Neural cell (in vitro differentiated cells): Measurements from ENCODE around the gene ALS2. TPM values are rescaled to one million over a fixed set of nuclear protein-coding genes. Genes with fewer than 3 reads are reported as not detected.

ENCODE experiments used
- H2AFZ ChIP-seq: fragments of 200-600, 300-800 bp; sonication (generic), shearing (Covaris generic); 2 replicates; pipeline ENCODE4 v1.6.0; 2014; ENCODE audit warnings: low read depth, mild to moderate bottlenecking, antibody characterized with exemption, low read length, moderate library complexity
- H3F3A ChIP-seq: fragments of 200-600 bp; shearing (Covaris generic); 2 replicates; pipeline ENCODE4 v1.6.1; 2016; ENCODE audit warnings: mild to moderate bottlenecking, moderate library complexity, mixed read lengths, antibody characterized with exemption, low read length; ENCODE audit not compliant: insufficient read depth, poor library complexity, severe bottlenecking
- H3K27ac ChIP-seq: fragments of 200-600, 300-800 bp; sonication (generic), shearing (Covaris generic); 2 replicates; pipeline ENCODE4 v1.5.1; 2014; ENCODE audit warnings: mild to moderate bottlenecking, low read length, moderate library complexity
- H3K27me3 ChIP-seq: fragments of 300-800, 200-600 bp; sonication (generic), shearing (Covaris generic); 2 replicates; pipeline ENCODE4 v1.6.0; 2014; ENCODE audit warnings: mild to moderate bottlenecking, low read depth, low read length, moderate library complexity; ENCODE audit not compliant: insufficient read depth
- H3K36me3 ChIP-seq: fragments of 300-800, 200-600 bp; sonication (generic), shearing (Covaris generic); 2 replicates; pipeline ENCODE4 v1.5.1; 2014; ENCODE audit warnings: mild to moderate bottlenecking, antibody characterized with exemption, low read length, moderate library complexity; ENCODE audit not compliant: insufficient read depth
- H3K4me2 ChIP-seq: fragments of 300-800, 200-600 bp; sonication (generic), shearing (Covaris generic); 2 replicates; pipeline ENCODE4 v1.6.0; 2014; ENCODE audit warnings: mild to moderate bottlenecking, low read length
- H3K4me3 ChIP-seq: fragments of 300-800, 200-600 bp; sonication (generic), shearing (Covaris generic); 2 replicates; pipeline ENCODE4 v1.5.1; 2014; ENCODE audit warnings: mild to moderate bottlenecking, low read length, moderate library complexity
- H3K79me2 ChIP-seq: fragments of 200-600 bp; shearing (Covaris generic); replicated peaks from 2 replicates; pipeline ENCODE4 v1.6.0; 2014; ENCODE audit warnings: mild to moderate bottlenecking, low read length, moderate library complexity; ENCODE audit not compliant: insufficient read depth
- H3K9ac ChIP-seq: fragments of 300-800, 200-600 bp; sonication (generic), shearing (Covaris generic); 2 replicates; pipeline ENCODE4 v1.6.1; 2016; ENCODE audit warnings: mild to moderate bottlenecking, low read length, mixed read lengths
- H3K9me2 ChIP-seq: fragments of 200-600 bp; shearing (Covaris generic); 2 replicates; pipeline ENCODE4 v1.6.1; 2016; ENCODE audit warnings: mild to moderate bottlenecking, low read length, mixed read lengths; ENCODE audit not compliant: insufficient read depth
- H3K9me3 ChIP-seq: fragments of 200-600, 300-800 bp; sonication (generic), shearing (Covaris generic); 2 replicates; pipeline ENCODE4 v1.6.1; 2016; ENCODE audit warnings: mild to moderate bottlenecking, mixed run types, low read length, moderate library complexity, mixed read lengths
- H4K20me1 ChIP-seq: fragments of 200-600 bp; shearing (Covaris generic); 2 replicates; pipeline ENCODE4 v1.6.1; 2016; ENCODE audit warnings: mild to moderate bottlenecking, mixed run types; ENCODE audit not compliant: insufficient read depth
- CTCF ChIP-seq: fragments of 450-650 bp; IDR thresholded peaks from 2 replicates; pipeline ENCODE4 v1.5.1; 2014; ENCODE audit warnings: antibody characterized with exemption, mild to moderate bottlenecking, moderate library complexity; ENCODE audit not compliant: poor library complexity, severe bottlenecking
- EP300 ChIP-seq: fragments of 450-650 bp; conservative IDR thresholded peaks from 2 replicates; pipeline ENCODE4 v1.6.1; 2014; ENCODE audit warnings: antibody characterized with exemption, mild to moderate bottlenecking, moderate library complexity; ENCODE audit not compliant: poor library complexity, severe bottlenecking
- EZH2 ChIP-seq: fragments of 200-600, 300-800 bp; shearing (Covaris generic), sonication (generic); IDR thresholded peaks from 2 replicates; pipeline ENCODE4 v1.6.1; 2014; ENCODE audit warnings: antibody characterized with exemption, low read length, borderline replicate concordance, mild to moderate bottlenecking; ENCODE audit not compliant: insufficient read depth, poor library complexity, severe bottlenecking
- MXI1 ChIP-seq: fragments of 450-650 bp; conservative IDR thresholded peaks from 2 replicates; pipeline ENCODE4 v1.6.1; 2014; ENCODE audit warnings: antibody characterized with exemption, mild to moderate bottlenecking; ENCODE audit not compliant: poor library complexity, severe bottlenecking
- POLR2AphosphoS5 ChIP-seq: IDR thresholded peaks from 2 replicates; pipeline ENCODE4 v1.6.1; 2012
- RAD21 ChIP-seq: fragments of 450-650 bp; conservative IDR thresholded peaks from 2 replicates; pipeline ENCODE4 v1.6.1; 2014; ENCODE audit warnings: antibody characterized with exemption, mild to moderate bottlenecking, moderate library complexity
- REST ChIP-seq: IDR thresholded peaks from 2 replicates; pipeline ENCODE4 v1.6.1; 2012; ENCODE audit warnings: borderline replicate concordance
- SMC3 ChIP-seq: fragments of 450-650 bp; conservative IDR thresholded peaks from 2 replicates; pipeline ENCODE4 v1.6.1; 2014; ENCODE audit warnings: antibody characterized with exemption, mild to moderate bottlenecking, moderate library complexity; ENCODE audit not compliant: poor library complexity
- TAF1 ChIP-seq: IDR thresholded peaks from 2 replicates; pipeline ENCODE4 v1.6.1; 2012; ENCODE audit warnings: low read depth
- polyA plus RNA-seq: library from polyadenylated mRNA; depleted of rRNA; stranded (reverse); fragments of >200 nt; gene quantifications from 2 replicates; pipeline ENCODE4 v1.2.3, GENCODE V29; 2014

The ALS2 gene
- polyA plus RNA-seq, 1 donor from 2014 or later = 26.3 TPM

DNA sequence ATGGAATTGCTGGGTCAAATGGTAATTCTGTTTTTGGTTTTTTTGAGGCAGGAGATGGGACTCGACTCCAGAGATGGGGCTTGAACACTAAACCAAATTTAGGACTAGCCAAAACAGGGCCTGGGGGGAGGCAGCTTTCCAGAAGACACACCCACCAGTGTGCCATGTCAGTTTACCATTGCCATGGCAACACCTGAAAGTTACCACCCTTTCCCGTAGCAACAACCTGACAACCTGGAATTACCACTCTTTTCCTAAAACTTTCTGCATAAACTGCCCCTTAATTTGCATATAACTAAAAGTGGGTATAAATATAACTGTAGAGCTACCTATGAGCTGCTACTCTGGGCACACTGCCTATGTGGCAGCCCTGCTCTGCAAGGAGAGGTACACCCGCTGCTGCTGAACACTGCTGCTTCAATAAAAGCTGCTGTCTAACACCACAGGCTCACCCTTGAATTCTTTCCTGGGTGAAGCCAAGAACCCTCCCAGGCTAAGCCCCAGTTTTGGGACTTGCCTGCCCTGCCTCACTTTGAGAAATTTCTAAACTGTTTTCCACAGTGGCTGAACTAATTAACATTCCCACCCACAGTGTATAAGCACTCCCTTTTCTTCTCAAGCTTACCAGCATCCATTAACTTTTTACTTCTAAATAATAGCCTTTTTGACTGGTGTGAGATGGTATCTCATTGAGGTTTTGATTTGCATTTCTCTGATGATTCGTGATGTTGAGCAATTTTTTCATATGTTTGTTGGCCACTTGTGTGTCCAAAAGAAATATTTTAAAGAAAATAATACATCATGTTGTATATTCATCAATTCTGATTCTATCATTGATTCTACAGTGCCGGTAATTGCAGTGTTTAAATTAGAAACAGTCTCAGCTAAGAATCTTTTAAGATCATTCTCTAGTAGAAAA, 36.2 kb upstream of the ALS2 start:
- H3F3A ChIP-seq = no peaks in the 10 kb centered on the region
- H2AFZ ChIP-seq = no peak overlapping the region
- no peaks in the 10 kb centered on the region for H3K9me2 ChIP-seq

More for the DNA sequence above, 36.2 kb upstream of the ALS2 start:
- H3K4me2 ChIP-seq = no peak overlapping the region
- no peaks in the 10 kb centered on the region for H4K20me1 ChIP-seq
- no peaks in the 10 kb centered on the region for H3K79me2 ChIP-seq
- no peak for TF ChIP-seq CTCF
- TF ChIP-seq TAF1 = no peak
- no peak for TF ChIP-seq MXI1
- TF ChIP-seq POLR2AphosphoS5 = no peak
- TF ChIP-seq EZH2 = no peak
- no peak for TF ChIP-seq EP300
- no peak for TF ChIP-seq RAD21
- no peak for TF ChIP-seq REST
- no peak for TF ChIP-seq SMC3
- no peaks in the 10 kb centered on the region for H3K9me3 ChIP-seq
- H3K36me3 ChIP-seq = no peaks in the 10 kb centered on the region
- H3K4me3 ChIP-seq = no peak overlapping the region
- H3K9ac ChIP-seq = no peak overlapping the region
- H3K27ac ChIP-seq = no peak overlapping the region
- H3K27me3 ChIP-seq = no peaks in the 10 kb centered on the region
